ENCODE data around the gene DGKG. TPM values are rescaled to one million over a fixed set of nuclear protein-coding genes. Genes with fewer than 3 reads are reported as not detected.

Gene DGKG
- total and polyA plus RNA-seq, 2 of the 8 experiments (the other 6 are each of a cell fraction or from before 2014, with no cell fraction given), result 0.30 to 0.48 TPM

- TF ChIP-seq EZH2 (IDR thresholded peaks at IDR 0.05; ENCODE audit: low read depth, low read length, severe bottlenecking) (no peak), NANOG (IDR thresholded peaks at IDR 0.05; ENCODE audit: insufficient read depth, low read depth, low read length, poor library complexity, severe bottlenecking) (no peak), JUN (IDR thresholded peaks at IDR 0.05; ENCODE audit: low read depth, low read length) (no peak), ZNF274 (IDR thresholded peaks at IDR 0.05; ENCODE audit: borderline replicate concordance, extremely low read depth, low read length) (no peak), TAF7 (optimal IDR thresholded peaks at IDR 0.05; ENCODE audit: borderline replicate concordance, low read depth, low read length) (no peak), CBX8 (IDR thresholded peaks at IDR 0.05; ENCODE audit: borderline replicate concordance, low read depth, low read length) (no peak), HDAC2 (IDR thresholded peaks at IDR 0.05; ENCODE audit: borderline replicate concordance in 1 of 2, low read depth in 2 of 2, low read length in 2 of 2) (no peak)
- TF ChIP-seq, protein P1, sequence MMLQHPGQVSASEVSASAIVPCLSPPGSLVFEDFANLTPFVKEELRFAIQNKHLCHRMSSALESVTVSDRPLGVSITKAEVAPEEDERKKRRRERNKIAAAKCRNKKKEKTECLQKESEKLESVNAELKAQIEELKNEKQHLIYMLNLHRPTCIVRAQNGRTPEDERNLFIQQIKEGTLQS (IDR thresholded peaks at IDR 0.05; ENCODE audit: insufficient read depth, low read depth, low read length), result no peak
Observed at GRCh38 chr3:186369217-186369616, 7.2 kb upstream of the DGKG start (continued).
